ENCODE results near the gene RUSC1.

RUSC1 gene

GRCh38 chr1:155296661-155297060 lies 24.0 kb upstream of the RUSC1 start:
- DNase-seq: no peak

DNA sequence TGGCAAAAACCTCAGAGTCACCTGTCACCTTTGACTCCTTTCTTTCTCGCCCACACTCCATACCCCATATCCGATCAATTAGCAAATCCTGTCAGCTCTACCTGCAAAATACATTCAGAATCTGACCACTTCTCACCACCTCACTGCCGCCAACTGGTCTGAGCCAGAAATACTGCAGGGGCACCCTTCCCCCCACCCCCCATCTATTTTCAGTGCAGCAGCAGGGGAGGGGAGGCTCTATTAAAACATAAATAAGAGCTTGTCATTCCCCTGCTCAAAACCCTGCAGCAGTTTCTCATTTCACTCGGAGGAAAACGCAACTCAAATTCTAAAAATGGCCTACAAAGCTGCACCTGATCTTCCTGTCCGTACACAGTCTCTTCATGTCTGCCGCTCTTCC lies 23.3 kb upstream of the RUSC1 start:
- DNase-seq: no peak

- no peak for DNase-seq
Observed at GRCh38 chr1:155300024-155300423, 20.7 kb upstream of the RUSC1 start.

DNA sequence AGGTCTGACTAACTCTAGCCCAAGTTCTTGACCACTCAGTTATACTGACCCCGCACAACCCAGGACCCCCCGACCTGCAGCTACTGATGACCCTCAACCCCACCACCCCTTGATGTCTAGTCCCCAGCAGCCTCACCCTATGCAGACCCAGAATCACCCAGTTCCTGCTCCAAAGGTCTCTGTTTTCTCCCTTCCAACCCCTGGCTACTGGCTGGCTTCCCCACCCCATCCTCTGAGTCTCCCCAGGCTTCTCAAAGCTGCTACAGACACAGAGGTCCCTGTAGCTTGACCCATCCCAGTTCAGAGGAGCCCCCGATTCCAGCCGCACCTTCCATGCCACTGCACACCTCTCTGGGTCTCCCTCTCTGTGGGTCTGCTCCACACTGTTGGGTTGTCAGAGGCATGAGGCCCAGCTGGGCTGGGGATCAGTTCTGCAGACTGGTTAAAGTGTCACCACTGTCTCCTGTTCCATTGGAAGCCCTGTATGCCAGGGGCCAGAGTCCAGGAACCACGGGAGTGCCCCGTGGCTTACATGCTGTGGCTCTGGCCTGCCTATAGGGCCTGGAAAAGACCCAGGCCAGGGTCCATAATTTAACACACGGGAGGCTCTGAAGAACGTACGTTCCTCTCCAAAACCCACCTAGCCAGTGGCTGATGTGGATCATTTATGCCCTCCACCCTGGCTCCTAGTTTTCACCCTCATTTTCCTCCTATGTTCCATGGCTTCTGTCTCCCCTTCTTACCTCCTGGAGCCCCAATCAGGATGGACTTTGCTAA lies 20.0 kb upstream of the RUSC1 start:
- no peak for DNase-seq

DNA sequence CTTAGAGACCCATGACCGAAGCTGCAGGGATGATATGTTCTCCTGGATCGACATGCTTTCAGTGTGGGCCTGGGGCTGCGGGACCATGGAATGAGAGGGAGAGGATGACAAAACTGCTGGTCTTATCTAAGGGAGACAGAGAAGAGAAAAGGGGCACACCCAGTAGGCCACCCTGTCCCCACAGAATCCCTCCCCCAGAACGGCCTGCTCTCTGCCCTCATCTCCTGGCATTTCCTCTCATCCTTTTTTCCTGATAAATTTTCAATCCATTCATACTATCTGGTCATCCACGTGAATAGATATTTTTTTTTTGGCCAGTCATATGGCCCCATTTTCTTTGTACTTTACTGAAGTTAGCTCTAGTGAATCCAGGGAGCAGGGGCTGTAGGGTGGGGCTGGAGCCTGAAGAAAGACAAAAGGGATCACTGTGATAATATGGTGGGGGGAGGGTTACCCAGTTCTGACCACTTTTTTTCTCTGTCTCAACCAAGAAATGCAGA lies 19.3 kb upstream of the RUSC1 start, which contains the start of gene PKLR:
PKLR (minus strand) TSS at position 97 of the 500 bp plus-strand sequence; CDS start at position 54, 43 bp downstream.
- no peak for DNase-seq

- no peak for DNase-seq
Observed at GRCh38 chr1:155304558-155305063, 16.1 kb upstream of the RUSC1 start.

DNA sequence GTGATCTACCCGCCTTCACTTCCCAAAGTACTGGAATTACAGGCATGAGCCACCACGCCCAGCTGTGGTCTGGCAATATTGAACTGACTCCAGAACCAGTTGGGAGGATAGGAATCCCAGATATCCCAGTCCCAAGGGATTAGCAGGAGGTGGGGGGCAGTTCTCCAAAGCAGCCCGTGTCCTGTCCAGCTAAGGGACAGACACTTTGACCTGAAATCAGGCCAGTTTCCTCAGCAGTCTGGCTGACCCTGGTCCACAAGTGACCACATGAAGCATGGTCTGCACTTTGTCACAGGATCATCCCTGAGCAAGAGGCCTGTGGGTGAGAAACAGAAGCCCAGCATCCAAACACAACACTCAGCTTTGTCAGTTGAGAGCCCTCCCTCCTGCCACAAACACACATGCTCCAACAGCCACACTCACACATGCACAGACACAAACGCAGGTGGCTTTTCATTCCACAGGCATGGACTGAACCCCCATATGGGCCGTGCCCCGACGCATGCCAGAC lies 14.8 kb upstream of the RUSC1 start:
- DNase-seq: no peak

GRCh38 chr1:155307247-155307740 lies 13.4 kb upstream of the RUSC1 start:
- peak; percentile 46 for DNase-seq

GRCh38 chr1:155308493-155309422 lies 11.9 kb upstream of the RUSC1 start, which contains the start of gene FDPS:
FDPS (plus strand) TSS chr1:155308866; CDS start chr1:155309790, 924 bp downstream.
- DNase-seq: peak; percentile 100

DNA sequence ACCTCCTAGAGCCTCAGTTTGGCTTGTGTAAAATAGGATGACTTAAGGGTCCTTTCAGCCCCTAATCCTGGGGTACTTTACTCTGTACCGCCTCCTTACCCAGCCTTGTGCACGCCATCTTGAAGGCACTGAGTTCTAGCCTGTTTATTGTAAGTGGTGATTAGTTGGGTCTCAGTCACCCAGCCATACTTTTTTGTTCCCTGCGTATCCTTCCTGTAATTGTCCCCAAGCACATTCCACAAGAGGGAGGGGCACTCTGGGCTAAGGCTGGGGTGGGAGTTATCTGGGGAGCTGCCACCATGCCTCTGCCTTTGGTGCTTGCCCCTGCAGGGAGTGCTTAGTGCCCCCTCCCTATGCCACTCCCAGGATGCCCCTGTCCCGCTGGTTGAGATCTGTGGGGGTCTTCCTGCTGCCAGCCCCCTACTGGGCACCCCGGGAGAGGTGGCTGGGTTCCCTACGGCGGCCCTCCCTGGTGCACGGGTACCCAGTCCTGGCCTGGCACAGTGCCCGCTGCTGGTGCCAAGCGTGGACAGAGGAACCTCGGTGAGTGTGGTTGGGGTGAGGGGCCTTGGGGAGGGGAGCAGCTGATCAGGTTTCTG lies 11.2 kb upstream of the RUSC1 start:
- DNase-seq: no peak

GRCh38 chr1:155313261-155313660 lies 7.4 kb upstream of the RUSC1 start:
- no peak for DNase-seq

DNA sequence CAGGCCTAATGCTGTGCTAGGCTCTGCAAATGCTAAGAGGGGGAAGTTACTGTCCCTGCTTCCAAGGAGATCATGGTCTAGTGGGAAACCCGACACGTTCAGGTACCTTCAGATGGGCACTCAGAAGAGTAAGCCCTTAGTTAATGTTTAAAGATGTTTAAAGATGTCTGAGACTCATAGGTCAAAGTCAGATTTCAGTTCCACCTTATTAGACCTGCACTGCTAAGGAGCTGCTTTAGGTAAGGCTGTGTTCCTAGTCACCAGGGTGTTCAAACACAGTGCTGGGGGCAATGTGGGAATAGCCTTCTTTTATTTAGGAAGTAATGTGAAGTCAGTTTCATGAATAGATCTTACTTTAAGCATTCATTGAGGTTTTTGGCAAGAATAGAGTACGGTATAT lies 3.8 kb upstream of the RUSC1 start:
- DNase-seq: no peak

DNA sequence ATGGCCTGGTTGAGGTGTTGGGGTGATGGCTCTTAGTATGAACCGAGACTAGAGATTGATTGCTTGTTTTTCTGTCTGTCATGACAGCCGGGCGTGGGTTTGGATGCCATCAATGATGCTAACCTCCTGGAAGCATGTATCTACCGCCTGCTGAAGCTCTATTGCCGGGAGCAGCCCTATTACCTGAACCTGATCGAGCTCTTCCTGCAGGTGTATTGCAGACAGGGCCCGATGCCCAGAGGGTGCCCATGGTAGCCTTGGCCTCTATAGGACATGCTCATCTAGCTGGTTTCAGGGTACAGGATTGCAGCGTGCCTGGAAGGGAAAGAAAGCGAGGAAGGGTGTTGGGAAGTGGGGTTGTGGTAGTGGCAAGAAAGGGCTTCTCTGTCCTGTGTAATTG lies 2.6 kb upstream of the RUSC1 start:
- DNase-seq: no peak

DNA sequence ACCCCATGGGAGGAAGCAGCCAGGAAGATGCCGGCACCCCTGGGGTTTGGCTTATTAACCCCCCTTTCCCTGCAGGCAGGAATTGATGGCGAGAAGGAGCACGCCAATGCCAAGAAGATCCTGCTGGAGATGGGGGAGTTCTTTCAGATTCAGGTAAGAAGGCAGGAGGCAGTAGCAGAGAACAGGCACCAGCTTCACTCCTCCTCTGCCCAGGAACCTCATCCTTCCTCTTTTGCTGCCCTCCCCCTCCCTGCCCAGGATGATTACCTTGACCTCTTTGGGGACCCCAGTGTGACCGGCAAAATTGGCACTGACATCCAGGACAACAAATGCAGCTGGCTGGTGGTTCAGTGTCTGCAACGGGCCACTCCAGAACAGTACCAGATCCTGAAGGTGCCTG lies 1.2 kb upstream of the RUSC1 start:
- no peak for DNase-seq

GRCh38 chr1:155320252-155320651 lies 442 bp upstream of the RUSC1 start:
- no peak for DNase-seq

DNA sequence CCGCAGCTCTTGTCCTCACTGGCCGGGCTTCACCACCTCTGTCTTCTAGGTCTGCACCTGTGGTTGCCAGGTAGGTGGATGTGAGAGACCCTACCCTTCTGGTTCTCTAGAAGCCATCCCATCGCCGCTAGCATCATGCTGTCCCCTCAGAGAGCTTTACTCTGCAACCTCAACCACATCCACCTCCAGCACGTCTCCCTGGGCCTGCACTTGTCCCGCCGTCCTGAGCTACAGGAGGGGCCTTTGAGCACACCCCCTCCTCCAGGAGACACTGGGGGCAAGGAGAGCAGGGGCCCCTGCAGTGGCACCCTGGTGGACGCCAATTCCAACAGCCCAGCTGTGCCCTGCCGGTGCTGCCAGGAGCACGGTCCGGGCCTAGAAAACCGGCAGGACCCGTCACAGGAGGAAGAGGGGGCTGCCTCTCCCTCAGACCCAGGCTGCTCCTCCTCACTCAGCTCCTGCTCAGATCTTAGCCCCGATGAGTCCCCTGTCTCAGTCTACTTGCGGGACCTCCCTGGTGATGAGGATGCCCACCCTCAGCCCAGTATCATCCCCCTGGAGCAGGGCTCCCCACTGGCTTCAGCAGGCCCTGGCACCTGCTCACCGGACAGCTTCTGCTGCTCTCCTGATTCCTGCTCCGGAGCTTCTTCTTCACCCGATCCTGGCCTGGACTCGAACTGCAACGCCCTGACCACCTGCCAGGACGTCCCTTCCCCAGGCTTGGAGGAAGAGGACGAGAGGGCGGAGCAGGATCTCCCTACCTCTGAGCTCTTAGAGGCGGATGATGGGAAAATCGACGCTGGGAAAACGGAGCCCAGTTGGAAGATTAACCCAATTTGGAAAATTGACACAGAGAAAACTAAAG lies 1.2 kb downstream of the RUSC1 start:
- no peak for DNase-seq

DNA sequence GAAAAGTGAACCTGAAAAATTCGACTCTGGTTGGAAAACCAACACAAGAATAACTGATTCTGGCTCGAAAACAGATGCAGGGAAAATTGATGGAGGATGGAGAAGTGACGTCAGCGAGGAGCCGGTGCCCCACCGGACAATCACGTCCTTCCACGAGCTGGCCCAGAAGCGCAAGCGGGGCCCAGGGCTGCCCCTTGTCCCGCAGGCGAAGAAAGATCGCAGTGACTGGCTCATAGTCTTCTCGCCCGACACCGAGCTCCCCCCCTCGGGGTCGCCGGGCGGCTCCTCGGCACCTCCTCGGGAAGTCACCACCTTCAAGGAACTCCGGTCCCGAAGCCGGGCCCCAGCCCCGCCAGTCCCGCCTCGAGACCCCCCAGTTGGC lies 1.9 kb downstream of the RUSC1 start:
- DNase-seq: no peak

DNA sequence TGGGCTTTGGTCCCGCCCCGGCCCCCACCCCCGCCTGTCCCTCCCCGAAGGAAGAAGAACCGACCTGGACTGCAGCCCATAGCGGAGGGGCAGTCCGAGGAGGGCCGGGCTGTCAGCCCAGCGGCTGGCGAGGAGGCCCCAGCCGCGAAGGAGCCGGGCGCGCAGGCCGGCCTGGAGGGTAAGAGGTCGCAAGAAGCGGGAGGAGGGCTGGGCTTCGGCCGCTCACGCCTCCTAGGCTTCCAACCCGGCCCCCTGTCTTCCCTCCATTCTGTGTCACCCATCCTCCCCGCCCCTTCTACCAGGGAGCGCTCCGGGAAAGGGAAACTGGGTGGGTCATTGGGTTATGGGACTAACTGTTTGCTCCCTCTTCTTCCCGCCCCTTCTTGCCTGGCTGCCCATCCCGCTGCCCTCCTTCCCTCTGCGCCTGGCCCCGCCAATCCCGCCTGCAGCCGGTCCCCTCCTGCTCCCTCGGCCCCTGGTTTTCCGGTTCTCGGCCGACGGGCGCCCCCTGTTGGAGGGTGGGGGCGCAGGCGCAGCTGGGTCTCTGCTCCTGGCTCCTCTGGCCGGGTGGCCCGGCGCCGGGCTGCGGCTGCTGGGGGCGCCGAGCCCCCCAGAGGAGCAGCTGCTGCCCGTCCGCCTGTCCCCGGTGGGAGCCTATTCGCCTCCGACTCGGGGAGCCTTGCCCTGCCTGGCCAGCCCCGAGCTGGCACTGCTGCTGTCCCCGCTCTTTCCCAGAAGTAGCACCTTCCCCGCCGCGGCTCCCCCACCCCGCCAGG lies 2.4 kb downstream of the RUSC1 start:
- DNase-seq: peak; percentile 94

GRCh38 chr1:155323729-155324036 lies 3.0 kb downstream of the RUSC1 start:
- DNase-seq: peak; percentile 80

DNA sequence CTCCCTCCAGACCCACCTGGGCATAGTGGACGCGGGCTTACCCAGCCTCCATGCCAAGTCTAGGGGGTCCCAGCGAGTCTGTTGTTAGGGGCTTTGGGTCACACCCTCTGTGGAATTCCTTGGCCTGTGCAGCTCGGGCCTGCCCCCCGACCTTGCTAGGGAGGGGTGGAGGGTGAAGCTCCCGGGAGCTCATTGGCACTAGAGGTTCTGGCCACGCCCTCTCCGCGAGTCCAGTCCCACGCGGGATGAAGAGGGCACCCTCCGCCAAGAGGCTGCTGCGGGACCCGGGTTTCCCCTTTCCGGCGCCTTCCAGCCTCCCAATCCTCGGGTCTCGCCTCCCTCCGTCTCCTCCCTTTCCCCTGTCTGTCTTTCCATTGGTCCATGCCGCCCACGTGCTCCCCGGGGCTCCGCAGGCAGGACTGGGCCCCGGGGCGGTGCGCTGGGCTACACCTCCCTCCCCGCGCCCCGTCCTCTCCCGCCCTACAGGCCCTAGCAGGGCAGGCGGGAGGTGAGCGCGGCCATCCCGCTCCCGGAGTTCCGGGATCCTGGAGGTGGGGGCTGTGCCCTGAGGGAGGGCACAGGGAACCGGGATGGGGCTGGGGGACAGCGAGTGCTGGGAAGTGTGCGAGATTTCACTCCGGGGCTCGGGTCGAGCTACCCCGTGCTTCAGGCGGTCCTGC lies 3.5 kb downstream of the RUSC1 start:
- peak; percentile 99 for DNase-seq

Measured in NCI-H526 treated with DMSO at 0.1 percent for 48 hours (cell line).